Measurements from ENCODE around the gene OSBPL3. TPM values are rescaled to one million over a fixed set of nuclear protein-coding genes. Genes with fewer than 3 reads are reported as not detected.
A peak's percentile ranks its signal among the peaks of the same experiment; 100 is the strongest.
"Not testable (repeated sequence)": the region's sequence is repeated elsewhere in the genome, so short reads cannot be mapped to it uniquely, and the experiment has no call there.

The OSBPL3 gene
- total RNA-seq, 1 experiment from 2014 or later = 16.0 TPM

DNA sequence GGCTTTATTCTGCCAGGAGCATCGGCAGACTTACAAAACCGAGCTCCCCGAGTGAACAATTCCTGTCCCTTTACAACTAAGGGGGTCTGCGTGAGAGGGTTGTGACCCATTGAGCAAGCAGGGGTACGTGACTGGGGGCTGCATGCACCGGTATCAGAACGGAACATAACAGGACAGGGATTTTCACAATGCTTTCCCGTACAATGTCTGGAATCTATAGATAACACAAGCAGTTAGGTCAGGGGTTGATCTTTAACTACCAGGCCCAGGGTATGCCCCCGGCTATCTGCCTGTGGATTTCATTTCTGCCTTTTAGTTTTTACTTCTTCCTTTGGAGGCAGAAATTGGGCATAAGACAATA lies 184.6 kb downstream of the OSBPL3 start:
- Mint-ChIP-seq H3K27ac (no peak overlapping the region), H3K9me3 (peaks cover 5% of the 10 kb centered on the region; the same call in 1 of the 2 replicates), H3K36me3 (no peaks in the 10 kb centered on the region), H3K27me3 (ENCODE audit: low read depth) (no peaks in the 10 kb centered on the region), H3K4me1 (peaks cover 12% of the 10 kb centered on the region), H3K4me3 (no peak overlapping the region)
- TF ChIP-seq OVOL2 (CRISPR knock-in tag; IDR thresholded peaks at IDR 0.05; ENCODE audit: borderline replicate concordance) (no peak), IRF2 (CRISPR knock-in tag; IDR thresholded peaks at IDR 0.05; ENCODE audit: borderline replicate concordance, low read depth) (no peak), ZNF138 (CRISPR knock-in tag; conservative IDR thresholded peaks at IDR 0.05) (no peak), ZNF396 (CRISPR knock-in tag; IDR thresholded peaks at IDR 0.05; ENCODE audit: borderline replicate concordance) (no peak)
- TF ChIP-seq, protein P1, sequence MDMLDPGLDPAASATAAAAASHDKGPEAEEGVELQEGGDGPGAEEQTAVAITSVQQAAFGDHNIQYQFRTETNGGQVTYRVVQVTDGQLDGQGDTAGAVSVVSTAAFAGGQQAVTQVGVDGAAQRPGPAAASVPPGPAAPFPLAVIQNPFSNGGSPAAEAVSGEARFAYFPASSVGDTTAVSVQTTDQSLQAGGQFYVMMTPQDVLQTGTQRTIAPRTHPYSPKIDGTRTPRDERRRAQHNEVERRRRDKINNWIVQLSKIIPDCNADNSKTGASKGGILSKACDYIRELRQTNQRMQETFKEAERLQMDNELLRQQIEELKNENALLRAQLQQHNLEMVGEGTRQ (CRISPR knock-in tag; IDR thresholded peaks at IDR 0.05) = no peak
- TF ChIP-seq, protein P2, sequence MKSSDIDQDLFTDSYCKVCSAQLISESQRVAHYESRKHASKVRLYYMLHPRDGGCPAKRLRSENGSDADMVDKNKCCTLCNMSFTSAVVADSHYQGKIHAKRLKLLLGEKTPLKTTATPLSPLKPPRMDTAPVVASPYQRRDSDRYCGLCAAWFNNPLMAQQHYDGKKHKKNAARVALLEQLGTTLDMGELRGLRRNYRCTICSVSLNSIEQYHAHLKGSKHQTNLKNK (CRISPR knock-in tag; IDR thresholded peaks at IDR 0.05) = no peak
- TF ChIP-seq, protein P3, sequence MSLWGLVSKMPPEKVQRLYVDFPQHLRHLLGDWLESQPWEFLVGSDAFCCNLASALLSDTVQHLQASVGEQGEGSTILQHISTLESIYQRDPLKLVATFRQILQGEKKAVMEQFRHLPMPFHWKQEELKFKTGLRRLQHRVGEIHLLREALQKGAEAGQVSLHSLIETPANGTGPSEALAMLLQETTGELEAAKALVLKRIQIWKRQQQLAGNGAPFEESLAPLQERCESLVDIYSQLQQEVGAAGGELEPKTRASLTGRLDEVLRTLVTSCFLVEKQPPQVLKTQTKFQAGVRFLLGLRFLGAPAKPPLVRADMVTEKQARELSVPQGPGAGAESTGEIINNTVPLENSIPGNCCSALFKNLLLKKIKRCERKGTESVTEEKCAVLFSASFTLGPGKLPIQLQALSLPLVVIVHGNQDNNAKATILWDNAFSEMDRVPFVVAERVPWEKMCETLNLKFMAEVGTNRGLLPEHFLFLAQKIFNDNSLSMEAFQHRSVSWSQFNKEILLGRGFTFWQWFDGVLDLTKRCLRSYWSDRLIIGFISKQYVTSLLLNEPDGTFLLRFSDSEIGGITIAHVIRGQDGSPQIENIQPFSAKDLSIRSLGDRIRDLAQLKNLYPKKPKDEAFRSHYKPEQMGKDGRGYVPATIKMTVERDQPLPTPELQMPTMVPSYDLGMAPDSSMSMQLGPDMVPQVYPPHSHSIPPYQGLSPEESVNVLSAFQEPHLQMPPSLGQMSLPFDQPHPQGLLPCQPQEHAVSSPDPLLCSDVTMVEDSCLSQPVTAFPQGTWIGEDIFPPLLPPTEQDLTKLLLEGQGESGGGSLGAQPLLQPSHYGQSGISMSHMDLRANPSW (CRISPR knock-in tag; conservative IDR thresholded peaks at IDR 0.05; ENCODE audit: low read depth) = no peak
- CTCF ChIA-PET = interaction anchor here (0.9 to 2.0 kb wide), 2 partner anchors 17 to 25 kb away, joined by 3 to 8 read pairs; no protein-coding TSS in a partner anchor
- ATAC-seq (no peak), DNase-seq (ENCODE audit: low spot score) (no peak)
- POLR2A ChIA-PET = no interaction called here

DNA sequence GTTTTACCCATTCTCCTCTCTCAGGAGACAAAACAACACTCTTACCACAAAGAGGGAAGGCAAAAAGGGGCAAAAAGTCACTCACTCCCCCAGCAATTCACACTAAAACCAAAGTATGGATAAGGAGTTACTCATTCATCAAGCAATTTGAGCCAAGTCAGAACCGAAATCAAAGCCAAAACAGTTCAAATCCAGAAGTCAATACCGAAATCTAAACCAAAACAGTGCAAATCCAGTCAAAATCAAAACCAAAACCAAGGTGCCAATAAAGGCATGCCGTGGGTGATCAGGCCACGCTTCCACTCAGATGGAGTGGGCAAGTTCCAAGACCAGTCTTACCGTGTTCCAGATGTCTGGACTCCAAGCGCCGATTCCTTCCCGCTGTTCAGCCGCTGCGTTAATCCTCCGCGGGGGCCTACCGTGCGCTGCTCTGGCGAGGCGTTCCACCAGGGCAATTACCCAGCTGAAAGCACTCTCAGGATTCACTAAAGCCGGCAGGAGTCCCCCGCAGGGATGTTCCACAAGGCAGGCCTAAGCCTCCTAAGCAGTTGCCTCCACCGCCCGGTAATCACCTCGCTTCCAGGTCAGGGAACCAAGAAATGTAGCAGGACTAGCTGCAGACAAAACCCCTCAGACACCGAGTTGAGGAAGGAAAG lies 185.1 kb downstream of the OSBPL3 start:
- CTCF ChIA-PET = interaction anchor here (0.9 to 2.1 kb wide), 3 partner anchors 17 to 25 kb away, joined by 3 to 8 read pairs (median 5); no protein-coding TSS in a partner anchor
- H3K27me3 Mint-ChIP-seq (ENCODE audit: low read depth); POLR2A ChIA-PET; H3K36me3 Mint-ChIP-seq; ATAC-seq; DNase-seq (ENCODE audit: low spot score); H3K4me3 Mint-ChIP-seq; H3K9me3 Mint-ChIP-seq: not testable (repeated sequence)
- peaks cover 12% of the 10 kb centered on the region for H3K4me1 Mint-ChIP-seq
- H3K27ac Mint-ChIP-seq = peak overlapping the region; percentile 39; the same call in 1 of the 2 replicates

DNA sequence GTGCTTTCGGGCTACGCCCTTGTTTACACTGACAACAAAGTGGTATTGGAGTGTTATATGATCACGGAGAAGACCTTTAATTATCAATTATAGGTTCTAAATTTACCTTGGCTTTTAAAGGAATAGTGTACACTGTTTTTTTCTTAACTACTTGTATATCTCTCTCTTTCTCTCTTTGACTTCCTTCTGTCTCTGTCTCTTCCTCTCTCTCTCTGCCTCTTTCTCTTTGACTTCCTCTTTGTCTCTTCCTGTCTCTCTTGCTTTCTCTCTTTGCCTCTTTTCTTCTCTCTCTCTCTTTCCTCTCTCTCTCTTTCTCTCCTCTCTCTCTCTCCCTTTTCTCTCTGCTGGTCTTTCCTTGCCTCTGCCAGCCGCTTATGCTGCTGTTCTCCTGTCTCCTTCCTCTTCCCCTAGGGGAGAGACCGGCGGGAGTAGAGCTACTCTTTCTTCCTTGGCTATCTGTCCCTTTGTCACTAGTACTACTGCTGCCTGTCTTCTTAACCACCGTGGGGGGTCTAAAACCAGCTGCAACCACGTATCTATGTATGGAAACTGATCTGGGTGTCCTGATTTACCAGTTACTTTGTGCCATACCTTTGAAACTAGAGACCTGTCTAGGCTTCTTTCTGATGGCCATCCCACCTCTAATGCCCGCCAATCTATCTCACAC lies 185.9 kb downstream of the OSBPL3 start:
- peaks cover 10% of the 10 kb centered on the region for H3K36me3 Mint-ChIP-seq
- CTCF ChIA-PET = interaction anchor here (2.1 kb wide), 1 partner anchor 18 kb away, joined by 5 read pairs; no protein-coding TSS in a partner anchor
- DNase-seq (ENCODE audit: low spot score) (no peak), ATAC-seq (no peak; the same call in 1 of the 2 replicates)
- H3K27me3 Mint-ChIP-seq (ENCODE audit: low read depth) = no peaks in the 10 kb centered on the region; the same call in 1 of the 2 replicates
- H3K4me1 Mint-ChIP-seq = peaks cover 12% of the 10 kb centered on the region
- POLR2A ChIA-PET = interaction anchor here (0.7 kb wide), 1 partner anchor 31 kb away, joined by 4 read pairs; no protein-coding TSS in a partner anchor
- no peak overlapping the region for H3K4me3 Mint-ChIP-seq
- peaks cover 16% of the 10 kb centered on the region for H3K9me3 Mint-ChIP-seq
- H3K27ac Mint-ChIP-seq = no peak overlapping the region
- TF ChIP-seq, protein P4, sequence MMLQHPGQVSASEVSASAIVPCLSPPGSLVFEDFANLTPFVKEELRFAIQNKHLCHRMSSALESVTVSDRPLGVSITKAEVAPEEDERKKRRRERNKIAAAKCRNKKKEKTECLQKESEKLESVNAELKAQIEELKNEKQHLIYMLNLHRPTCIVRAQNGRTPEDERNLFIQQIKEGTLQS (CRISPR knock-in tag; conservative IDR thresholded peaks at IDR 0.05) = no peak
- TF ChIP-seq MXD4 (CRISPR knock-in tag; IDR thresholded peaks at IDR 0.05; ENCODE audit: borderline replicate concordance) = no peak
- TF ChIP-seq TP53 (CRISPR knock-in tag; IDR thresholded peaks at IDR 0.05) = no peak
- TF ChIP-seq CREB1 (CRISPR knock-in tag; IDR thresholded peaks at IDR 0.05) = no peak
- TF ChIP-seq, protein P5, sequence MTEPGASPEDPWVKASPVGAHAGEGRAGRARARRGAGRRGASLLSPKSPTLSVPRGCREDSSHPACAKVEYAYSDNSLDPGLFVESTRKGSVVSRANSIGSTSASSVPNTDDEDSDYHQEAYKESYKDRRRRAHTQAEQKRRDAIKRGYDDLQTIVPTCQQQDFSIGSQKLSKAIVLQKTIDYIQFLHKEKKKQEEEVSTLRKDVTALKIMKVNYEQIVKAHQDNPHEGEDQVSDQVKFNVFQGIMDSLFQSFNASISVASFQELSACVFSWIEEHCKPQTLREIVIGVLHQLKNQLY (CRISPR knock-in tag; IDR thresholded peaks at IDR 0.05) = no peak
- TF ChIP-seq, protein P6, sequence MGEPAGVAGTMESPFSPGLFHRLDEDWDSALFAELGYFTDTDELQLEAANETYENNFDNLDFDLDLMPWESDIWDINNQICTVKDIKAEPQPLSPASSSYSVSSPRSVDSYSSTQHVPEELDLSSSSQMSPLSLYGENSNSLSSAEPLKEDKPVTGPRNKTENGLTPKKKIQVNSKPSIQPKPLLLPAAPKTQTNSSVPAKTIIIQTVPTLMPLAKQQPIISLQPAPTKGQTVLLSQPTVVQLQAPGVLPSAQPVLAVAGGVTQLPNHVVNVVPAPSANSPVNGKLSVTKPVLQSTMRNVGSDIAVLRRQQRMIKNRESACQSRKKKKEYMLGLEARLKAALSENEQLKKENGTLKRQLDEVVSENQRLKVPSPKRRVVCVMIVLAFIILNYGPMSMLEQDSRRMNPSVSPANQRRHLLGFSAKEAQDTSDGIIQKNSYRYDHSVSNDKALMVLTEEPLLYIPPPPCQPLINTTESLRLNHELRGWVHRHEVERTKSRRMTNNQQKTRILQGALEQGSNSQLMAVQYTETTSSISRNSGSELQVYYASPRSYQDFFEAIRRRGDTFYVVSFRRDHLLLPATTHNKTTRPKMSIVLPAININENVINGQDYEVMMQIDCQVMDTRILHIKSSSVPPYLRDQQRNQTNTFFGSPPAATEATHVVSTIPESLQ (CRISPR knock-in tag; IDR thresholded peaks at IDR 0.05) = no peak
- TF ChIP-seq, protein P7, sequence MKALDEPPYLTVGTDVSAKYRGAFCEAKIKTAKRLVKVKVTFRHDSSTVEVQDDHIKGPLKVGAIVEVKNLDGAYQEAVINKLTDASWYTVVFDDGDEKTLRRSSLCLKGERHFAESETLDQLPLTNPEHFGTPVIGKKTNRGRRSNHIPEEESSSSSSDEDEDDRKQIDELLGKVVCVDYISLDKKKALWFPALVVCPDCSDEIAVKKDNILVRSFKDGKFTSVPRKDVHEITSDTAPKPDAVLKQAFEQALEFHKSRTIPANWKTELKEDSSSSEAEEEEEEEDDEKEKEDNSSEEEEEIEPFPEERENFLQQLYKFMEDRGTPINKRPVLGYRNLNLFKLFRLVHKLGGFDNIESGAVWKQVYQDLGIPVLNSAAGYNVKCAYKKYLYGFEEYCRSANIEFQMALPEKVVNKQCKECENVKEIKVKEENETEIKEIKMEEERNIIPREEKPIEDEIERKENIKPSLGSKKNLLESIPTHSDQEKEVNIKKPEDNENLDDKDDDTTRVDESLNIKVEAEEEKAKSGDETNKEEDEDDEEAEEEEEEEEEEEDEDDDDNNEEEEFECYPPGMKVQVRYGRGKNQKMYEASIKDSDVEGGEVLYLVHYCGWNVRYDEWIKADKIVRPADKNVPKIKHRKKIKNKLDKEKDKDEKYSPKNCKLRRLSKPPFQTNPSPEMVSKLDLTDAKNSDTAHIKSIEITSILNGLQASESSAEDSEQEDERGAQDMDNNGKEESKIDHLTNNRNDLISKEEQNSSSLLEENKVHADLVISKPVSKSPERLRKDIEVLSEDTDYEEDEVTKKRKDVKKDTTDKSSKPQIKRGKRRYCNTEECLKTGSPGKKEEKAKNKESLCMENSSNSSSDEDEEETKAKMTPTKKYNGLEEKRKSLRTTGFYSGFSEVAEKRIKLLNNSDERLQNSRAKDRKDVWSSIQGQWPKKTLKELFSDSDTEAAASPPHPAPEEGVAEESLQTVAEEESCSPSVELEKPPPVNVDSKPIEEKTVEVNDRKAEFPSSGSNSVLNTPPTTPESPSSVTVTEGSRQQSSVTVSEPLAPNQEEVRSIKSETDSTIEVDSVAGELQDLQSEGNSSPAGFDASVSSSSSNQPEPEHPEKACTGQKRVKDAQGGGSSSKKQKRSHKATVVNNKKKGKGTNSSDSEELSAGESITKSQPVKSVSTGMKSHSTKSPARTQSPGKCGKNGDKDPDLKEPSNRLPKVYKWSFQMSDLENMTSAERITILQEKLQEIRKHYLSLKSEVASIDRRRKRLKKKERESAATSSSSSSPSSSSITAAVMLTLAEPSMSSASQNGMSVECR (CRISPR knock-in tag; IDR thresholded peaks at IDR 0.05; ENCODE audit: borderline replicate concordance) = no peak
- TF ChIP-seq, protein P8, sequence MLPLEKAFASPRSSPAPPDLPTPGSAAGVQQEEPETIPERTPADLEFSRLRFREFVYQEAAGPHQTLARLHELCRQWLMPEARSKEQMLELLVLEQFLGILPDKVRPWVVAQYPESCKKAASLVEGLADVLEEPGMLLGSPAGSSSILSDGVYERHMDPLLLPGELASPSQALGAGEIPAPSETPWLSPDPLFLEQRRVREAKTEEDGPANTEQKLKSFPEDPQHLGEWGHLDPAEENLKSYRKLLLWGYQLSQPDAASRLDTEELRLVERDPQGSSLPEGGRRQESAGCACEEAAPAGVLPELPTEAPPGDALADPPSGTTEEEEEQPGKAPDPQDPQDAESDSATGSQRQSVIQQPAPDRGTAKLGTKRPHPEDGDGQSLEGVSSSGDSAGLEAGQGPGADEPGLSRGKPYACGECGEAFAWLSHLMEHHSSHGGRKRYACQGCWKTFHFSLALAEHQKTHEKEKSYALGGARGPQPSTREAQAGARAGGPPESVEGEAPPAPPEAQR (CRISPR knock-in tag; IDR thresholded peaks at IDR 0.05) = no peak
- no peak for TF ChIP-seq ZNF423 (CRISPR knock-in tag; IDR thresholded peaks at IDR 0.05)
